ENCODE results near the gene ADARB1.

GRCh38 chr21:45226540-45227326 lies 152.4 kb downstream of the ADARB1 start:
- TF ChIP-seq CTCF (IDR thresholded peaks at IDR 0.05; ENCODE audit: insufficient read depth, low read length, poor library complexity, severe bottlenecking) (no peak), EZH2phosphoT487 (conservative IDR thresholded peaks at IDR 0.05; ENCODE audit: low read length) (no peak)

All from SU-DHL-6 (cell line).